Epidermal melanocyte (primary cell): ENCODE measurements around the gene DIP2B.
"Not testable (repeated sequence)": the region's sequence is repeated elsewhere in the genome, so short reads cannot be mapped to it uniquely, and the experiment has no call there.

ENCODE experiments used
- DNase-seq: peaks from one replicate; pipeline ENCODE4 v3.0.0; 2011; ENCODE audit warnings: low spot score; ENCODE audit not compliant: insufficient read length

The DIP2B gene

DNA sequence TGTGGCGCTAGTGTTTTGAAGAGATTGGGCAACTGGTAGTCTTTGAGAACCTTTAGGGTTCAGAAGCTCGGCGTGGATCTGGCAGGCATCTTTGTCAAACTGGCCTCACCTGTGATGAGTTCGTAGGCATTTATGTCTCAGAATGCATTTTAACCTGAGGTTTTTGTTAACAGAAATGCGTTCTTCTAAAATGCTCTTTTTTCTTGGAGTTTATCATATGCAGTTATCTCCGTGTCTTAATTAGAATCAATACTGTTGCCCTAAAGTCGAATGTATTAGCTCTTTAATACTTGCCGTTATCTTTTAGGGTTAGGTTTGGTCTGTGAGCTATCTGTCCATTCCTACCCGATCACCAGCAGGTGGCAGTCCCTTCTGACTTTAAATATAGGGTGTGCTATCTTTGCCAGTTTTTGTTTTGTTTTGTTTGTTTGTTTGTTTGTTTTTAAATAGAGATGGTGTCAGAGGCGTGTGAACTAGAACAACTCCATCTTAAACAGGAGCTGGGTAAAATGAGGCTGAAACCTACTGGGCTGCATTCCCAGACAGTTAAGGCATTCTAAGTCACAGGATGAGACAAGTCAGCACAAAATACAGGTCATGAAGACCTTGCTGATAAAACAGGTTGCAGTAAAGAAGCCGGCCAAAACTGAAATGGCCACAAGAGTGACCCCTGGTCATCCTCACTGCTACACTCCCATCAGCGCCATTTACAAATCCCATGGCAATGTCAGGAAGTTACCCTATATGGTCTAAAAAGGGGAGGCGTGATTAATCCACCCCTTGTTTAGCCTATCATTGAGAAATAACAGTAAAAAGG lies 260.5 kb downstream of the DIP2B start:
- DNase-seq: peak; percentile 74

DNA sequence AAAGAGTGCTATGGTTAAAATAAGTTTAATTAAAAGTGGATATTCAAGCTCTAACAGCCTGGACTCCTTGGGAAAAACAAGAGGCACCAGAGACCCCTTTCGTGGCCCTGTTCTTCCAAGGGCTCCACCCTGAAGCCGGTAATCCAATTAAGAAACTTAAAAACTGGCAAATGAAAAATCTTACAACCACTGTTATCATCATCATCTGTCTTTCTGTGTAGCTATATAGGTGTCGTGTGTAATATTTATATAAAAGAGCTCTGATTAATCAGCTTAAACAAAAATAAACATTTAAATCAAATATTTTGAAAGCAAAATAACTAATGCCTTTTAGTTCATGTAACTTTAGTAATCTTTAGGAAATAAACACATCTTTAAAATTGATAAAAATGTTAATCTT lies 263.6 kb downstream of the DIP2B start:
- DNase-seq: no peak

GRCh38 chr12:50768813-50769212 lies 264.0 kb downstream of the DIP2B start:
- not testable (repeated sequence) for DNase-seq

DNA sequence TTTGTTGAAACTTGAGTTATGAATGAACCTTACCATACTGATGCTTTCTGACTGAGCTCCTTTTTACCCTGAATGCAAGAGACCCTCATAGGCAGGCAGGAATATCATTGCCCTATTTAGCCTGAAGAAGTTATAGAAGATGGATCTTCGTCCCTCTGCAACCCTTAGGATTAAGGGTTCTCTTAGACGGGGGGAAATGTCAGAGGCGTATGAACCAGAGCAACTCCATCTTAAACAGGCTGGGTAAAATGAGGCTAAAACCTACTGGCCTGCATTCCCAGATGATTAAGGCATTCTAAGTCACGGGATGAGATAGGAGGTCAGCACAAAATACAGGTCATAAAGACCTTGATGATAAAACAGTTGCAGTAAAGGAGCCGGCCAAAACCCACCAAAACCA lies 266.6 kb downstream of the DIP2B start:
- no peak for DNase-seq

DNA sequence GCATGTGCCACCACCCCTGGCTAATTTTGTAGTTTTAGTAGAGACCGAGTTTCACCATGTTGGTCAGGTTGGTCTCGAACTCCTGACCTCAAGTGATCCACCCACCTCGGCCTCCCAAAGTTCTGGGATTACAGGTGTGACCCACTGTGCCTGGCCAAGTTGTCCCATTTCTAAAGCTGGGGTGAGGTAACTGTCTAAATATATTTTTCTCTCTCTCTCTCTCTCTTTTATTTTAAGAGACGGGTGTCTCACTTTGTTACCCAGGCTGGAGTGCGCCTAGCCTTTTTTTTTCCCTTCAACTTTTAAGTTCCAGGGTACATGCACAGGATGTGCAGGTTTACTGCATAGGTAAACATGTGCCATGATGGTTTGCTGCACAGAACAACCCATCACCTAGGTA lies 267.7 kb downstream of the DIP2B start:
- DNase-seq: no peak

GRCh38 chr12:50772877-50773276 lies 268.1 kb downstream of the DIP2B start:
- no peak for DNase-seq

DNA sequence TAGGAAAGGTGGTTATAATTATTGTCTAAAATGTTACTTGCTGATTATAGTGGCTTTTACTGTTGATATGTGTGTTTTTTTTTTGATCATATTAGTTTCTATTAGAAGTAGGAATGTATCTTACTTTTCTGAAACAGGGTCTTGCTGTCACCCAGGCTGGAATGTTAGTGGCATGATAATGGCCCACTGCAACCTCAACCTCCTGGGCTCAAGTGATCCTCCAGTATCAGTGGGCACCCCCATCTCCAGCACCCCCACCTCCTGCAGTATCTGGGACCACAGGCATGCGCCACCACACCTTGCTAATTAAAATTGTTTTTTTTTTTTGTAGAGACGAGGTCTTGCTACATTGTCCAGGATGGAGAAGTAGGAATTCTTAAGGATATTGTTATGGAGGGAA lies 270.5 kb downstream of the DIP2B start:
- no peak for DNase-seq

GRCh38 chr12:50776749-50777728 lies 272.3 kb downstream of the DIP2B start:
- DNase-seq: no peak

DNA sequence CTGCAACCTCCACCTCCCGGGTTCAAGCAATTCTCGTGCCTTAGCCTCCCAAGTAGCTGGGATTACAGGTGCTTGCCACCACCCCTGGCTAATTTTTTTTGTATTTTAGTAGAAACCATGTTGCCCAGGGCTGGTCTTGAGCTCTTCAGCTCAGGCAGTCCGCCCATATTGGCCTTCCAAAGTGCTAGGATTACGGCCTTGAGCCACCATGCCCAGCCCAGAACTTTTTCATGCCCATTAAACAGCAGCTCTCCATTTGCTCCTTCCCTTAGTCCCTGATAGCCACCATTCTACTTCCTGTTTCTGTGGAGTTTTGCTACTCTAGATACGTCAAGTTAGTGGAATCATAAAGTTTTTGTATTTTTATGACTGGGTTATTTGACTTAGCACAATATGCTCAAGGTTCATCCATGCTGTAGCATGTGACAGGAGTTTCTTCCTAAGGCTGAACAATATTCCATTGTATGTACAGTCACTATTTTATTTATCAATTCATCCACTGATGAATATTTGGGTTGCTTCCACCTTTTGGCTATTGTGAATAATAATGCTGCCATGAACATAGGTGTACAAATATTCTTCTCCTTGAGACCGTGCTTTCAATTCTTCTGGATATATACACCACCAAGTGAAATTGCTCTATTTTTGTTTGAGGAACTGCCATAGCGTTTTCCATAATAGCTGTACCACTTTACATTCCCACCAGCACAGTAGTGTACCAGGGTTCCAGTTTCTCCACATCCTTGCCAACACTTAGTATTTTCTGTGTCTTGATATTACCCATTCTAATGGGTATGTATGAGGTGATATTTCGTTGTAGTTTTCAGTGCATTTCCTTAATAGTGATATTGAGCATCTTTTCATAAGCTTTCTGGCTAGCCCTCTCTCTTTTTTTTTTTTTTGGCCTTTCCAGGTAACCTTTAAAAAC lies 274.1 kb downstream of the DIP2B start:
- no peak for DNase-seq

GRCh38 chr12:50780013-50780412 lies 275.2 kb downstream of the DIP2B start:
- DNase-seq: no peak

DNA sequence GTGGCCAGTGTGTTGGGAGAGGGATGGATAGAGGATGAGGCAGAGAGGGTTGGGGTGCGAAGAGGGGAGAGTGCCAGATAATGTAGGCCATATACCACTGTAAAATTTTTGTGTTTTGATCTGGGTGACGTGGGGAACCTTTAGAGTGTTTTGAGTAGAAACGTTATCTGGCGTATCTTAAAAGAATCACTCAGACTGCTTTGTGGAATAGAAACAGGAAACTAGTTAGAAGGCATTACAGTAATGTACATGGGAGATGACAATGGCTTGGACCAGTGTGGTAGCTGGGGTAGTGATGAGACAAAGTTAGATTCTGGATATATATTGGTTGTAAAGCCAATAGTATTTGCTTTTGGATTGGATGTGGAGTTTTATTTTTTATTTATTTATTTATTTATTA lies 279.7 kb downstream of the DIP2B start:
- no peak for DNase-seq

GRCh38 chr12:50785406-50786001 lies 280.7 kb downstream of the DIP2B start:
- DNase-seq: no peak

- DNase-seq: peak; percentile 23
Observed at GRCh38 chr12:50786498-50787231, 281.9 kb downstream of the DIP2B start.

DNA sequence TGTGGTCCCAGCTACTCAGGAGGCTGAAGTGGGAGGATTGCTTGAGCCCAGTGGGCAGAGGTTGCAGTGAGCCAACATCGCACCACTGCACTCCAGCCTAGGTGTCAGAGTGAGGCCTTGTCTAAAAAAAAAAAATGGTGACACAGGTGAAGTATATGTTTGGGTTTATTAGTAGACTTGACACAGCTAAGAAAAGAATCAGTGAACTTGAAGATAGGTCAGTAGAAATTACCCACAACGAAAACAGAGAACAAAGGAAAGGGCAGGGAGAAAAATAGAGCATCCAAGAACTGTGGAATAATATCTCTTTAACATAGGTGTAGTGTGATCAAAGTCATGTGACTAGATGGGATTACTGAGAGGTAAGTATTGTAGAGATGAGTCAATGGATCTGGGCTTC lies 282.8 kb downstream of the DIP2B start:
- no peak for DNase-seq

- DNase-seq: no peak
Observed at GRCh38 chr12:50788561-50788960, 283.8 kb downstream of the DIP2B start.

- no peak for DNase-seq
Observed at GRCh38 chr12:50790081-50790480, 285.3 kb downstream of the DIP2B start.
